ENCODE data around the gene CD7. TPM values are rescaled to one million over a fixed set of nuclear protein-coding genes. Genes with fewer than 3 reads are reported as not detected.

The CD7 gene
- total and polyA plus RNA-seq, 9 of the 15 experiments (the other 6 are each of a cell fraction or from before 2014, with no cell fraction given), result 0.21 to 0.35 TPM; not detected in 7

- FAIRE-seq, result no peak
- TF ChIP-seq, protein P1, sequence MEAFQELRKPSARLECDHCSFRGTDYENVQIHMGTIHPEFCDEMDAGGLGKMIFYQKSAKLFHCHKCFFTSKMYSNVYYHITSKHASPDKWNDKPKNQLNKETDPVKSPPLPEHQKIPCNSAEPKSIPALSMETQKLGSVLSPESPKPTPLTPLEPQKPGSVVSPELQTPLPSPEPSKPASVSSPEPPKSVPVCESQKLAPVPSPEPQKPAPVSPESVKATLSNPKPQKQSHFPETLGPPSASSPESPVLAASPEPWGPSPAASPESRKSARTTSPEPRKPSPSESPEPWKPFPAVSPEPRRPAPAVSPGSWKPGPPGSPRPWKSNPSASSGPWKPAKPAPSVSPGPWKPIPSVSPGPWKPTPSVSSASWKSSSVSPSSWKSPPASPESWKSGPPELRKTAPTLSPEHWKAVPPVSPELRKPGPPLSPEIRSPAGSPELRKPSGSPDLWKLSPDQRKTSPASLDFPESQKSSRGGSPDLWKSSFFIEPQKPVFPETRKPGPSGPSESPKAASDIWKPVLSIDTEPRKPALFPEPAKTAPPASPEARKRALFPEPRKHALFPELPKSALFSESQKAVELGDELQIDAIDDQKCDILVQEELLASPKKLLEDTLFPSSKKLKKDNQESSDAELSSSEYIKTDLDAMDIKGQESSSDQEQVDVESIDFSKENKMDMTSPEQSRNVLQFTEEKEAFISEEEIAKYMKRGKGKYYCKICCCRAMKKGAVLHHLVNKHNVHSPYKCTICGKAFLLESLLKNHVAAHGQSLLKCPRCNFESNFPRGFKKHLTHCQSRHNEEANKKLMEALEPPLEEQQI (IDR thresholded peaks at IDR 0.05), result no peak
- TF ChIP-seq POLR2G (IDR thresholded peaks at IDR 0.05; ENCODE audit: low read depth, low read length) (no peak), NFIX (CRISPR knock-in tag; IDR thresholded peaks at IDR 0.05; ENCODE audit: low read depth) (no peak), PYGO2 (tag; IDR thresholded peaks at IDR 0.05) (no peak), DACH1 (IDR thresholded peaks at IDR 0.05; ENCODE audit: partially characterized antibody) (no peak), EWSR1 (IDR thresholded peaks at IDR 0.05; ENCODE audit: borderline replicate concordance, low read depth, partially characterized antibody) (no peak), ZNF277 (CRISPR knock-in tag; IDR thresholded peaks at IDR 0.05; ENCODE audit: borderline replicate concordance) (no peak), POLR3A (IDR thresholded peaks at IDR 0.05; ENCODE audit: borderline replicate concordance, extremely low read depth, insufficient read depth, insufficient read length) (no peak), MYNN (IDR thresholded peaks at IDR 0.05) (no peak), MYNN (CRISPR knock-in tag; IDR thresholded peaks at IDR 0.05) (no peak), GTF2B (IDR thresholded peaks at IDR 0.05; ENCODE audit: extremely low read depth, insufficient read length) (no peak), TARDBP (IDR thresholded peaks at IDR 0.05) (no peak), CEBPG (CRISPR knock-in tag; IDR thresholded peaks at IDR 0.05) (no peak), CEBPG (tag; conservative IDR thresholded peaks at IDR 0.05 in 1 of 2, IDR thresholded peaks at IDR 0.05 in 1 of 2) (no peak), RBM39 (optimal IDR thresholded peaks at IDR 0.05; ENCODE audit: low read depth, low read length) (no peak), TCF7 (IDR thresholded peaks at IDR 0.05; ENCODE audit: borderline replicate concordance) (no peak), PHB (CRISPR knock-in tag; IDR thresholded peaks at IDR 0.05) (no peak), HEY1 (CRISPR knock-in tag; IDR thresholded peaks at IDR 0.05; ENCODE audit: borderline replicate concordance) (no peak)
- TF ChIP-seq, protein P2, sequence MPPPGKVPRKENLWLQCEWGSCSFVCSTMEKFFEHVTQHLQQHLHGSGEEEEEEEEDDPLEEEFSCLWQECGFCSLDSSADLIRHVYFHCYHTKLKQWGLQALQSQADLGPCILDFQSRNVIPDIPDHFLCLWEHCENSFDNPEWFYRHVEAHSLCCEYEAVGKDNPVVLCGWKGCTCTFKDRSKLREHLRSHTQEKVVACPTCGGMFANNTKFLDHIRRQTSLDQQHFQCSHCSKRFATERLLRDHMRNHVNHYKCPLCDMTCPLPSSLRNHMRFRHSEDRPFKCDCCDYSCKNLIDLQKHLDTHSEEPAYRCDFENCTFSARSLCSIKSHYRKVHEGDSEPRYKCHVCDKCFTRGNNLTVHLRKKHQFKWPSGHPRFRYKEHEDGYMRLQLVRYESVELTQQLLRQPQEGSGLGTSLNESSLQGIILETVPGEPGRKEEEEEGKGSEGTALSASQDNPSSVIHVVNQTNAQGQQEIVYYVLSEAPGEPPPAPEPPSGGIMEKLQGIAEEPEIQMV (tag; conservative IDR thresholded peaks at IDR 0.05; ENCODE audit: low read depth), result no peak
Observed at GRCh38 chr17:82318169-82318498, 726 bp upstream of the CD7 start.

More at GRCh38 chr17:82318169-82318498, 726 bp upstream of the CD7 start:
- WGBS (ENCODE audit: insufficient coverage, low coverage, missing lambda C conversion rate), result 95% methylated on average over 9 of the region's 20 CpGs
- CTCF ChIA-PET (ENCODE audit: low intra/inter-chr PET ratio), result no interaction called here
- Histone ChIP-seq H3K4me2 (ENCODE audit: insufficient read depth, low read length) (no peak overlapping the region), H3K79me2 (ENCODE audit: control insufficient read depth, insufficient read depth, low read length) (no peaks in the 10 kb centered on the region), H3K9me1 (ENCODE audit: control insufficient read depth, insufficient read depth, low read length) (no peaks in the 10 kb centered on the region), H3K36me3 (ENCODE audit: control insufficient read depth, insufficient read depth, low read length) (no peaks in the 10 kb centered on the region), H3K27me3 (ENCODE audit: control insufficient read depth in 2 of 2, insufficient read depth in 2 of 2, low read length in 2 of 2) (no peaks in the 10 kb centered on the region), H3K27ac (ENCODE audit: extremely low read depth, low read depth, low read length) (no peak overlapping the region), H2AFZ (ENCODE audit: low read depth, low read length) (no peak overlapping the region), H3K9me3 (replicated peaks; ENCODE audit: control insufficient read depth, insufficient read depth, low read depth, low read length) (peaks cover 10% of the 10 kb centered on the region), H4K20me1 (replicated peaks; ENCODE audit: control insufficient read depth, insufficient read depth, low read length) (no peaks in the 10 kb centered on the region), H3K4me3 (no peak overlapping the region), H3K9ac (ENCODE audit: insufficient read depth in 1 of 2, low read depth in 2 of 2, low read length in 2 of 2) (no peak overlapping the region), H3K4me1 (replicated peaks in 1 of 2; ENCODE audit: control insufficient read depth in 2 of 2, insufficient read depth in 2 of 2, low read length in 2 of 2) (peaks cover 21 to 97% of the 10 kb centered on the region in 2 experiments)
- no TSS peak for BruUV-seq (replicated peaks)
- intact Hi-C loops (cut with micrococcal nuclease), result no loop called here
- POLR2A ChIA-PET, result interaction anchor here (0.6 kb wide), 1 partner anchor 1698 kb away, joined by 3 read pairs; no protein-coding TSS in a partner anchor
- no peak for ATAC-seq
- in situ Hi-C loops (cut with MboI), result no loop called here
- DNase-seq (ENCODE audit: extremely low read depth in 1 of 4, low spot score in 3 of 4), result no peak

Data from K562 (cell line).